HG02571 (cell line): Measurements from ENCODE around the gene FBLN2.
"Not testable (repeated sequence)": the region's sequence is repeated elsewhere in the genome, so short reads cannot be mapped to it uniquely, and the experiment has no call there.

Source experiments
- ATAC-seq: cut with Tn5 transposase; IDR thresholded peaks from one replicate; pipeline ENCODE4 v1.9.1; 2021; ENCODE audit warnings: mild to moderate bottlenecking, moderate library complexity; ENCODE audit not compliant: unreplicated experiment

Gene FBLN2

DNA sequence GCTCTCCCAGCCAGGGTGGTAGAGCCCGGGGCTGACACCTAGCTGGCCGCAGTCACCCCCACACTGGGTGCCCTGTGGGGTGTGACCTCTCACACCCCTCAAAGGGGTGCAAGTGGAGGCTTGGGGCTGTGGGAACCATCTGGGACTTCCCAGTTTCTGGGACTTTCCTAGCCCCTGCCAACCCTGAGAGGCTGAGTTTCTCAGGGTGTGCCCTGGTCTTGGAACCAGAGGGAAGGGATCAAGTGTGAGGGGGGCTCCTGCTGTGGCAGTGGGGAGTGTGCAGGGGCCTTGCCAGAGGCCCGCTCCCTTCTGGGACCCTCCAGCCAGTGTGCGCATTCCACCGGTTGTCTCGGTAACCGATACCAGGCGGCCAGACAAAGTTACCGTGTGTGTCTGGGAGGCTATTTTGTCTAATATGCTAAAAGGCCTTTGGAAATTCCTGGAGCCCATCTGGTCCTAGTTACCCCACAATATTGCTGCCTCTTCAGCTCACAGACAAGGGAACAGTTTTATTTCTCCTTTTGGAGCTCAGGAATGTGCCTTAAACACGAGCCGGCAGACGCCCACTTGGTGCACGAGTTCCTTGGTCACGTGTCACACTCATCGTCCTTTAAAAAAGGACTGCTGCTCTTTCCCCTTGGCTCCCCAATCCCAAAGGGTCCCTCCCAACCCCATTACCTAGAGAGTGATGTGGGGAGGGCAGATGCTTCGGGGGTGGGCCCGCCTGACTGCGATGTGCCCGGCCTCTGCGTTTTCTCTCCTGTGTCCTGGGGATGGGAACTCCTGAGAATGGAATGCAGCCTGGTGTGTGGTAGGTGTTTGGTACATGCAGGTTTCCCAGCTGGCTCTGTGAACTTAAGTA lies 35.6 kb upstream of the FBLN2 start:
- no peak for ATAC-seq

DNA sequence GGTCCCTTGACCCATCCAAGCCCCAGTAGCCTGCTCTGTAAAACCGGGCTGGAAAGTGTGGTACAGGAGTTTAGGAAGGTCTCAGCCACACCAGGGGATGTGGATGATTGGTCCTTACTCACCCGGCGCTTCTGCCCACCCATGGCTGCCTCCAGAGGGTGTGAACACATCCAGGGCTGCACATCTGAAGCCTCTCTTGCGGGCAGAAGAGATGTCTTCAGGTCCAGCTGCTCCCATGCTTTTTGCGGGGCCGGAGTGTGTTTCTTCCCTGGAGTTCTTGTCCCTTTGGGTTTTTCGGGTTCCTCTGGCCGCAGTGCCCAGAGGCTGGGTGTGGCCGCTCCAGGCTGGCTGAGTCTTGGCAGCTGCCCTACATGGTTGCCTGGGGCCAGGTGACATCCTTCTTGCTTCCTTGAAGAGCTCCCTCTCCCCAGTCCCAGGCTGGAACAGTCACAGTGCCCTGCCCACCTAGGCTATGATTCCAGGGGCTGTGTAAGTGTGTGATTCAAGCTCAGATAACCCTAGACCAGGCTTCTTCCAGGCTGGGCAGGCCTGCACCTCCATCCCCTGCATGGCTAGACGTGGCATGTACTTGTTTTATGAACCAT lies 34.9 kb upstream of the FBLN2 start:
- no peak for ATAC-seq

DNA sequence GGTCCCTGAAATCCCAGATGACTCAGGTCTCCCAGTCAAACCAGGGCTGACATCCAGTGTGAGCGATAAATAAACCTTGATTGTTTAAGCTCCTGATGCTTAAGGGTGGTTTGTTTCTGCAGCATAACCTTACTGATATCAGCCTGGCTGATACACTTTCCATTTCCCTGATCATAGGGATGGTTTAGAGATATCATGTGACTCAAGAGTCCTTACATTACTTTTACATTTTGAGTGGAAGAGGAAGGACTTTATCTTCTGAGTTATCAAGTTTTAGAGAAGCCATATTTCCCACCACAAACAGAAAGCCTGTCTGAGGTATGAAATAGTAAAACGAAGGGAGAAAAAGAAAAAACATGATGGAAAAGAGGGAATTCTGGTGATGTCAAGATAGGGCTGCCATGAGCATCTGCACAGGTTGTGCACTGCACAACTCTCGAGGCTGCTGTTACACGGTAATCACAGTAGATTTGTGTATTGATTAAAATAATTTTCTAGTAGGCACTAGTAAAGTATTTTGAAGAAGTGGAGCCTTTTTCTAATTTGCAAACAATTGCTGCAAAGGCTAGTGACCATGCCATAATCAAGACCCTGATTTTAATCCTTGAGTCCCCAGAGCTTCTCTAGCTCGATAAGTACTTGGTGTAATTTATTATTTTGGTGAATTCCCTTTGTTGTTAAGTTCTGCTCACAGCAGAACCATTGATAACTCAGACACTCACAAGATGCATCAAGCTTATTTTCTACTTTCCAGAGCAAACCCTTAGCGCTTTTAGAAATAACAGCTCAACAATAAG lies 34.1 kb upstream of the FBLN2 start:
- ATAC-seq = no peak

DNA sequence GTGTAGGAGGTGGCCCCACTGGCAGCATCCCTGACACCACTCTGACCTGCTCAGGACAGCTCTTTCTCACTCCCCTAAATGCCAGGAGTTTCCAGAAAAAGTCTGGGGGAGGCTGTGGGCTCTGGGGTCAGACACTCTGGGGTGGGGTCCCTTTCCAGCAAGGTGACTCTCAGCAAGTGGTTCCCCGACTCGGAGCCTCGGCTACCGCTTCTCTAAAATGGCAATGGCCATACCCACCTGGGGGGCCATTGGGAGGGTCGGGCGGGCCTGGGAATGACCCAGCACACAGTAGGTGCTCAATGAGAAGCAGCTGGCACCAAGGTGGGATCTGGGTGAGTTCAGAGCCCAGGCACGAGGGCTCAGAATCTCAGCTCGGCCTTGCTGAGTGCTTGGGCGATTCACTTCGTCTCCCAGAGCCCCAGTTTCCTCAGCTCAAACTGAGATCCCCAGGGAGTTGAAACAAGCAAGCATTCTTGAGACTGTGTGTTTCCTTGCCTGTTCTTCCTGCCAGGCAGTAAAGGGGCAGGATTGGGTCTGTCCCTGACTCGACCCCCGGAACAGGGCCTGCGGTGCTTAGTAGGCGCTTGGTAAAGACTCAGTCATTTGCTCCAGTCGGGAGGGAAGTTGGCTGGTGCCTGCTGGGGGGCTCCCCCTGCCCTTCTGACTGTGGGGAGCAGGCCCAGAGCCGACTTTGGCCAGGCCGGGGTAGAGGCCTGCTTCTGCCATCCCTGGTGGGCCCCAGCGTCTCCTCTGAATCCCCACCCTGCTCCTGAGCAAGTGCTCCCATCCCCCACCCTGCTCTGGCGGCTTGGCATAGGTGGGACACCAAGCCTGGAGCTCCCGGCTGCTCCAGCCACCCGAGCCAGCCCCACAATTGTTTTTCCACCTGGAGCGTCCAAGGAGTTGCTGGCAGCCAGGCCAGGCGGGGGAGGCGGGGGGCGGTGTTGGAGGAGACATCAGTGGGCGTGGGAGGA lies 32.9 kb upstream of the FBLN2 start:
- ATAC-seq = no peak

DNA sequence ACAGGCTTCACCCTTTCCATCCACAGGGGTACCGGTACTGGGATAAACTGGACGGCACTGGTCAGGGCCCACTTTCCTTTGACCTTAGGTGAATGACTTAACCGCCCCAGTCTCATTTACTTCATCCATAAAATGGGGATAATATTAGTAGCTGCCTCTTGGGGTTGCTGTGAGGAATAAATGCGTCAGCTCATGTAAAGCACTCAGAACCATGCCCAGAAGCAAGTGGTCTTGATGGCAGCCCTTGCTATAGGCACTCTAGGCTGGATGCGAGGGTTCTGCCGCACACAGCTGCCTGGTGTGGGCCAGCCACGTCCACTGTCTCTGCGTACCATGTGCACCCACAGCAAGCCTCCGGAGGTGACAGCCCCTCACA lies 32.2 kb upstream of the FBLN2 start:
- no peak for ATAC-seq

DNA sequence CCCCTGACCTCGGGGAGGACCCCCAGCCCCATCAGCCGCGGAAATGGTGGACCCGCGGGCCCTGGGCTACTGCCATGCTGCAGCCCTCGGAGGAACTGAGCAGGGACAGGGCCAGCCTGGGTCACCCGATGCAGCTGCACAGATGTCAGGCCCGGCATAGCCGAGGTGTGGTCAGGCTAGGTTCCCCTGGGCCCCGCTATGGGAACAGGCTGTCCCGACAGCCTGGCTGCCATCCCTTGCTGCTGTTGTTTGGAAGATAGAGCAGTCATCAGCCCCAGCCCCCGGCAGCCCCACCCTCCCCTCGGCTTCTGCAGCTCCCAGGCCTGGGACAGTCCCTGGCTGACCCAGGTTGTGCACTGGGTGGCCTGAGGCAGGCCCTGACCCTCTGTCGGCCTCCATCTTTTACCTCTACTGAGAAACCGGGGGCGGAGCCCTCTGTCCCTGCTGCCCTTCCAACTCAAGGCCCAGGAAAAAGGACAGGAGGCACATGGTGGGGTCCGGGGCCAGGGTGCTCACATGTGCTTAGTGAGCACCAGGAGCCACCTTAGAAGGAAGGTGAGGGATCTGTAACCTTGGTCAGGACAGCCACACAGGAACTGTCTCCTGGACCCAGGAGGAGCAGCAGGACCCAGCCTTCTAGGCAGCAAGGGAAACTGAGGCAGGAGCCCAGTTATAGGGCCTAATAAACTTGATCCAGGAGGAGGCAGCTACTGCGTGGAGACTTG lies 31.5 kb upstream of the FBLN2 start:
- no peak for ATAC-seq

DNA sequence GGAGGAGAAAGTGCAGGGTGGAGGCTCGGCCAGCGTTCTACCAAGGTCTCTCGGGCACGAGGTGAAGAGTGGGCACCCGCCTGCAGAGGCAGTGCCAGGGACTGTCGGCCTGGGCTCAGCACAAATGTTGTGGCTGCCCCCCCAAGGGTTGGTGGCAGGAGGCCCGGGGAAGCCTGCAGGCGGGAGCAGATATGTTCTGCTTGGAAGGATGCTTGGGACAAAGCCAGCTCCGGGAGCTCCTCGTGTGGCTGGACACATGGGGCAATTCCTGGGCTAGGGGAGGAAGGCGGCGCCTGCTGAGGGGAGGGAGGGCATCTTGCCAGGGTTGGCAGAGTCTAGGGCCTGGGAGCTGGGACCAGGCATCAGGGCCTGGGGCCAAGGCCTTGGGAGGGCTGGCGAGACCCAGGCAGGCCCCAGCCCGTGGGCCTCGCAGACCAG lies 30.4 kb upstream of the FBLN2 start:
- ATAC-seq = no peak

DNA sequence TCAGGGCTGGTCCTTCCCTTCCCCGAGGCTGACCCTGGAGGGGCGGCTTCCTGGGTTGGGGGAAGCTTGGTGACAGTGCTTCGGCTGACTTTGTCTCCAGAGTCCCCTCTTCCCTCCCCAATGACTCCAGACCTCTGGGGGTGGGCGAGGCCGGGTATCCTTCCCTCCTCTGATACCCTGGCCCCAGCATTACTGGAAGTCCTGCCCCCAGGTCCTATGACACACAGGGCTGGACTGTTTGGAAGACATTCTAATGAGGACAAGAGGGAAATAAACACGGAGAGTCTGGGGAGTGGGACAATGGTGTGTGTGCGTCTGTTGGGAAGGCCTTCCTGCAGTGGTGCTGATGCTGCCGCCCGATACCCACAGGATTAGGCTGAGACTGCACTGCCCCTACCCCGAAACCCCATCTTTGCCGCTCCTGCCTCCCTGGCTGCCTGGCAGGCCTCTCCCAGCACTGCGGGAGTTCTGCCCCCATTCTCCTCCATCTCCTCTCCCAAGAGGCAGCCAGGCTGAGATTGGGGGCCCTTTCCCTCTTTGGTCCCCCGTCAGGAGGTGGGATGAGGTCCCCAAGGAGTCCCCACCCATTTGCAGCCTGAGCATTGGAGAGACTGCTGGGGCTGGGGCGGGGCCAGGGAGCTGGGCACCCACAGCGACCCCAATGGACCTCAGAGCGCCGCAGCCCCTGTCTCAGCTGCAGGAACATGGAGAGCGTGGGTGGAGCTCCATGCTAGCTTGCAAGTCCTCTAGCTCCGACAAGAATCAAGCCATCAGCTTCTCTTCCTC lies 29.7 kb upstream of the FBLN2 start:
- ATAC-seq = no peak

DNA sequence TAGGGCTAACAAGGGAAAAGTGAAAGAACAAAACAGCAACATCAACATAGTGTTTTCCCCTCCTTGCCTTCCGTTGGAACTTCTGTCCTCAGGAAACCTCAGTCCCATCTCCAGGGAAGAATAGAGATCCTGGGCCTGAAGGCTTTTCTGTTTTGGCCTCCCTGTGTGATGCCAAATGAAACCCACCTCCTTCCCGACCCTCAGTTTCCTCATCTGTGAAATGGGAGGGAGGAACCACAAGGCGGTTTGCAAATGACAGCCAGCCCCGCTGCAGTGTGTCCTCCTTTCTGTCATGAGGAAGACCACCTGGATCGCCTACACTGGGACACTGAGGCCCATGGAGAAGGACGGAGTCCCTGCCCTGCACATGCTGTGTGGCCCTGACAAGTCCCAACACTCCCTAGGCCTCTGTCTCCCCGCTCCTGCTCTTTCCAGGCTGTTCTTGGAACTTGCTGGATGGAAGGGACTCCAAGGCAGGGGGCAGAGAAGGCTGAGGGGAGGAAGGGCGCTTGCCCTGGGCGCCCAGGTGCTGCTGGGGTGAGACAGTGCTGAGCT lies 28.5 kb upstream of the FBLN2 start:
- ATAC-seq = no peak

DNA sequence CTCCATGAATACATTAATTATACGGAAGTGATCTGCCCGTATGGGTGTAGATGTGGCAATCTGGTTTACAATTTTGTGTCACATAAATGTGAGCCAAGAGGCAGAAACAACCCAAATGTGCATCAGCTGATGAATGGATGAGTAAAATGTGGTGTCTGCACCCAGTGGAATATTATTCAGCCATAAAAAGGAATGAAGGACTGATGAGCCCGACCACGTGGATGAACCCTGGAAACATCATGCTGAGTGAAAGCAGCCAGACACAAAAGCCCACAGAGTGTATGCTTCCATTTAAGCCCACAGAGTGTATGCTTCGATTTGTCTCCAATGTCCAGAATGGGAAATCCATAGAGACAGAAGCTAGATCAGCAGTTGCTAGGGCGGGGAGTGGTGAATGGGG lies 27.6 kb upstream of the FBLN2 start:
- ATAC-seq = no peak

DNA sequence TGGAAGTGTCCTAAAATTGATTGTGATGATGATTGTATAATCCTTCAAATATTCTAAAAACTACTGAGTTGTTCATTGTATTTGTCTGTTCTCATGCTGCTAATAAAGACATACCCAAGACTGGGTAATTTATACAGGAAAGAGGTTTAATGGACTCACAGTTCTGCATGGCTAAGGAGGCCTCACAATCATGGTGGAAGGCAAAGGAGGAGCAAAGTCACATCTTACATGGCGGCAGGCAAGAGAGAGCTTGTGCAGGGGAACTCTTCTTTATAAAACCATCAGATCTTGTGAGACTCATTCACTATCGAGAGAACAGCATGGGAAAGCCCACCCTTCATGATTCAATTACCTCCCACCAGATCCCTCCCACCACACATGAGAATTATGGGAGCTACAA lies 27.2 kb upstream of the FBLN2 start:
- ATAC-seq = not testable (repeated sequence)

DNA sequence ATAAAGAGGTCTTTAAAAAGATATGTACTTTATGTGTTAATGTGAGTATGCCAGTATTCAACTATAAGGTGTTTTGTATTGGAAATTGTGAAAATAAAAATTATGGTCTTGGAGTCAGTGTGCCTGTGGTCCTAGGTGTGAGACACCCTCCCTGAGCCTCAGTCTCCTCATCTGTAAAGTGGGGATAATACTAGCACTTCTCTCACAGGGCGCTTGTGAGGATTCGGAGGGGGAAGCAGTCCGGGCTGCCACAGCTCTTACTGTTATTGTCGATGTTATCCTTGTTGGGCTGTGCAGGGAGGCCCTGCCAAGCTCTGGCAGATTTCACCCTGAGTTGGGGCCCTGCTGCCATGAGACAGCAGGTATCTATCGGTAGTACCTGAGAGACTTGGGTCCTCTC lies 26.7 kb upstream of the FBLN2 start:
- ATAC-seq = no peak

DNA sequence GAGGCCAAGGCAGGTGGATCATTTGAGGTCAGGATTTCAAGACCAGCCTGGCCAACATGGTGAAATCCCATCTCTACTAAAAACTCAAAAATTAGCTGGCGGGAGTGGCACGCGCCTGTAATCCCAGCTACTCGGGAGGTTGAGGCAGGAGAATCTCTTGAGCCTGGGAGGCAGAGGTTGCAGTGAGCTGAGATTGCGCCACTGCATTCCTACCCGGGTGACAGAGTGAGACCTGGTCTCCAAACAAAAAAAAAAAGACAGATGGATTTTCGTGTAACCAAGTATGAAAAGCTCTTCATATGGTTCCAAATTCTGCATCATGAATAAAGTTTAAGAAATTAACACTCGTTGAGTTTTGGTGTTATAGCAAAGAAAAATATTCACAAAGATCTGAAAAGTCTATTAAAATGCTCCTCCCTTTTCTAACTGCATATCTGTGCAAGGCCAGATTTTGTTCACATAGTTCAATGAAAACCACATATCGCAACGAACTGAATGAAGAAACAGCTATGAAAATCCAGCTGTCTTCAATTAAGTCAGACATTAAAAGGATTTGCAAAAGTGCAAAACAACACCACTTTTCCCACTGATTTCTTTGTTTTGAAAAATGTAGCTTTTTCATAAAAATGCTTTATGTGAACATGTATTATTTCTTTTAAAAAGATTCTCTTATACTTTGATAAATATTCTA lies 23.8 kb upstream of the FBLN2 start:
- no peak for ATAC-seq

DNA sequence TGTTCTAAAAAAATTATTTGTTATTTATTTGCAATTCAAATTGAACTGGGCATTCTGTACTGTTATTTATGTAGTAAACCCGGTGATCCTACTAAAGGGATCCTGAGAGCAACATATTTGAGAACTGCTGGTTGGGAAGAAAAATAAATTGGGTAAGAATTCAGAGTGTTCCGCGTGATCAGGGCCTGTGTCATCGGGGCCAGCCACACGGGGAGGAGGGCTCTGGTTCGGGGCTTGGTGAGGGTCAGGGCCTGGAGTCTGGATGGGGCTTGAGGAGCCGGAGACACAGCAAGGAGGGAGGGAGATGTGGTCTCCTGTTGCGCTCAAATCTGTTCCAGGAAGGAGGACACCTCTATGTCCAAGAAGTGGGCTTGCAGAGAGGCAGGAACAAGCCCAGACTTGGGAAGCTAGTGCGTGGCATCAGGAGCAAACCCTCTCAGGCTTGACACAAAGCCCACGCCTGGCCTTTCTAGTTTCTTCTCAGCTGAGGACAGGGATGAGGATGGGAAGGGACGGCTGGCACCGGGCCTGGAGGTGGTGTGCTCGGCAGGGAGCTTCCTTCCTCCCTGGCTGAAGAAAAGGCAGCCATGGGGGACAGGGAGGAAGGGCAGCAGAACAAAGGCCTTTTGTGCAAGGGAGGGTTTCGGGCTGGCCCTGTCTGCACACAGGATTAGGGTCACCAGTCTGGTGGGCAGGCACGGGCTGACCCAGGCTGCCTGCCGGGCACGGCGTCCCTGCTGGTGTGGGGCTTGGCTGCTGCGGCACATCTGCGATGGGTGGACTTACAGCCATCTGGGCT lies 22.9 kb upstream of the FBLN2 start:
- ATAC-seq = no peak

DNA sequence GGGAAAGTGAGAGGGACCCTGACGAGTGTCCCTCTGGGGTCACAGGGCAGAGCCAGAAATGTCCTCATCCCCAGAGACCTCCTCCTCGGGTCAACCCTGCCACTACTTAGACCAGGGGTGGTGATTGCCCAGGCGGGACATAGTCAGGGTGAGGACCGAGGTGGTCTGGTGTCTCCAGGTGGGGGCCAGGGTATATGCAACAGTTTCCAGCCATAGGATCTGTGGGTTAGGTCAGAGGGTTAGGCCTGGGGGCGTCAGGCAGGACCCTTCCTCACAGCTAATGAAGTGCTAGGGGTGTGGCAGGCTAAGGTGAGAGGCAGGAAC lies 22.3 kb upstream of the FBLN2 start:
- ATAC-seq = no peak

DNA sequence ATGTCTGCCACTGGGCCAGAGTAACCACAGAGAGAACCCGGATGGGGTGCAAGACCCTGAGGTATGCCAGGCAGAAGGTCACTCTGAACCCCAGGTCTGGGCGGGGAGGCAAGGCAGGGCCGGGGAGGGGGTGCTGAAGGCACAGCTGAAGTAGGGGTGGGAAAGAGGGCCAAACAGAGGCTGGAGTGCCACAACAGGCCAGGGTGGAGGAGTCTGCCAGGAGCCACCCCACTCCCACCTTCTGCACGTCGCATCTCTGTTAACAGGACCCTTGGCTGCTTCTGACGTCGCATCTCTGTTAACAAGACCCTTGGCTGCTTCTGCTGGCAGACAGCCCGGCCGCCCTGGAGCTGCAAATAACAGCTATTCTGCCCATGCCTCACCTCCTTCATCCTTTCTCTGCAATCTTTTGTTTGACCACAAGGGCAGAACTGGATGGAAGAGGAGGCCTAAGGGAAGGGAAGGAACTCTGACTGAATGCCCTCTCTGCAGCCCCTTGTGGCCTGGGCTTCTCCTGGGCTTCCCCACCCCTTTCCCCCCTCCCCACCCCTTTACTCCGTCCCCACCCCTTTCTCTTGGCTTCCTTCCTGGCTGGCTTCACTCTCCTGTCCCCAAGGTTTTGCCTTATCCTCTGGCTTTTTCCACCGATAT lies 20.6 kb upstream of the FBLN2 start:
- no peak for ATAC-seq
